HCT116 (cell line): ENCODE measurements around the gene CLIC4. TPM values are rescaled to one million over a fixed set of nuclear protein-coding genes. Genes with fewer than 3 reads are reported as not detected.

Experiments used
- ATAC-seq: fragments of 200-7000 bp; cut with Tn5 transposase; 2 replicates; pipeline ENCODE4 v1.9.1; 2020; ENCODE audit warnings: mild to moderate bottlenecking, moderate library complexity
- BruUV-seq: library from RNA; stranded (reverse); fragments of 400-500 nt; replicated peaks from 2 replicates; lab custom pipeline; 2021; lab: Mats Ljungman, UMichigan
- CTCF ChIA-PET: fragments of 300-600 bp; sonication (Branson Sonifier 250); formaldehyde crosslinking; loops from one replicate; lab custom pipeline; 2021; ENCODE audit warnings: antibody characterized with exemption; lab: Charles Lee
- POLR2A ChIA-PET: fragments of 300-600, 350-600 bp; sonication (Branson Sonifier 250); formaldehyde crosslinking; loops from one replicate; lab custom pipeline; 2021; ENCODE audit warnings: antibody characterized with exemption; lab: Charles Lee
- RAD21 ChIA-PET, 2 experiments: fragments of 300-600 bp; sonication (Branson Sonifier 250); formaldehyde crosslinking; loops; one replicate each; lab custom pipeline; 2023; ENCODE audit warnings: low total read pairs in 2 of 2; ENCODE audit not compliant: uncharacterized antibody in 2 of 2, unreplicated experiment in 2 of 2, low non-redundant PET in 1 of 2; lab: Charles Lee
- DNase-seq: peaks from one replicate; pipeline ENCODE4 v3.0.0-alpha.2; 2010; ENCODE audit warnings: low read depth, low spot score
- H2AFZ ChIP-seq: fragments of 200-600 bp; shearing (Covaris generic), sonication (generic); 2 replicates; pipeline ENCODE4 v1.6.1; 2017; ENCODE audit warnings: low read depth, mixed run types, mixed read lengths, antibody characterized with exemption, low read length; ENCODE audit not compliant: poor library complexity, severe bottlenecking
- H3K27ac ChIP-seq: 2 replicates; pipeline ENCODE4 v1.5.1; 2012; ENCODE audit warnings: low read depth, low read length
- H3K27me3 ChIP-seq: fragments of 200-600 bp; sonication (generic); 2 replicates; pipeline ENCODE4 v1.6.1; 2016; ENCODE audit warnings: mixed run types, low read length, mixed read lengths; ENCODE audit not compliant: insufficient read depth
- H3K36me3 ChIP-seq, 2 experiments: fragments of 200-500 bp in 1 of 2; fragments of 200-600 bp in 1 of 2; sonication (Bioruptor generic) in 1 of 2; sonication (generic) in 1 of 2; 2 replicates each; pipeline versions ENCODE4 v1.5.1 to v1.6.1; 2014 to 2016; ENCODE audit warnings: low read length in 2 of 2, inconsistent platforms in 1 of 2, mixed read lengths in 1 of 2, mixed run types in 1 of 2; ENCODE audit not compliant: insufficient read depth in 2 of 2, control insufficient read depth in 1 of 2
- H3K4me1 ChIP-seq, 2 experiments: fragments of 200-600 bp in 1 of 2; sonication (generic) in 1 of 2; 2 replicates each; pipeline versions ENCODE4 v1.5.1 to v1.6.1; 2012 to 2017; ENCODE audit warnings: low read length in 2 of 2, inconsistent platforms in 1 of 2, mild to moderate bottlenecking in 1 of 2, mixed read lengths in 1 of 2, mixed run types in 1 of 2, moderate library complexity in 1 of 2; ENCODE audit not compliant: insufficient read depth in 2 of 2, control insufficient read depth in 1 of 2
- H3K4me2 ChIP-seq: fragments of 200-600 bp; sonication (generic); 2 replicates; pipeline ENCODE4 v1.6.1; 2017; ENCODE audit warnings: mixed run types, low read length, mixed read lengths
- H3K4me3 ChIP-seq, 2 experiments: fragments of 200-600 bp in 1 of 2; sonication (generic) in 1 of 2; replicated peaks in 1 of 2; 2 replicates each; pipeline ENCODE4 v1.5.1; 2011 to 2016; ENCODE audit warnings: low read length in 2 of 2, control low read depth in 1 of 2, low read depth in 1 of 2, mild to moderate bottlenecking in 1 of 2, mixed read lengths in 1 of 2, mixed run types in 1 of 2
- H3K79me2 ChIP-seq: fragments of 200-600 bp; sonication (generic); 2 replicates; pipeline ENCODE4 v1.6.1; 2017; ENCODE audit warnings: mild to moderate bottlenecking, mixed run types, low read length, moderate library complexity, mixed read lengths; ENCODE audit not compliant: insufficient read depth
- H3K9ac ChIP-seq: fragments of 200-600 bp; sonication (generic); 2 replicates; pipeline ENCODE4 v1.6.1; 2016; ENCODE audit warnings: low read length, mixed read lengths
- H3K9me2 ChIP-seq: fragments of 200-600 bp; sonication (generic), shearing (Covaris generic); 2 replicates; pipeline ENCODE4 v1.6.1; 2017; ENCODE audit warnings: mixed run types, mild to moderate bottlenecking, moderate library complexity; ENCODE audit not compliant: insufficient read depth
- H3K9me3 ChIP-seq, 2 experiments: fragments of 200-500 bp in 1 of 2; fragments of 200-600 bp in 1 of 2; sonication (Bioruptor generic) in 1 of 2; sonication (generic) in 1 of 2; 2 replicates each; pipeline ENCODE4 v1.6.1; 2014 to 2017; ENCODE audit warnings: low read length in 2 of 2, mixed read lengths in 2 of 2, inconsistent platforms in 1 of 2, low read depth in 1 of 2, mild to moderate bottlenecking in 1 of 2, mixed run types in 1 of 2, moderate library complexity in 1 of 2; ENCODE audit not compliant: control insufficient read depth in 1 of 2, insufficient read depth in 1 of 2
- H4K20me1 ChIP-seq: fragments of 200-600 bp; sonication (generic), shearing (Covaris generic); 2 replicates; pipeline ENCODE4 v1.6.1; 2017; ENCODE audit warnings: mixed run types, mild to moderate bottlenecking, moderate library complexity; ENCODE audit not compliant: insufficient read depth
- ATF3 ChIP-seq: IDR thresholded peaks from 2 replicates; pipeline ENCODE4 v1.6.1; 2012
- CBX3 ChIP-seq: IDR thresholded peaks from 2 replicates; pipeline ENCODE4 v1.6.1; 2012; ENCODE audit warnings: low read depth
- EGR1 ChIP-seq: IDR thresholded peaks from 2 replicates; pipeline ENCODE4 v1.6.1; 2012; ENCODE audit warnings: low read depth
- ELF1 ChIP-seq: IDR thresholded peaks from 2 replicates; pipeline ENCODE4 v1.6.1; 2012; ENCODE audit warnings: low read depth, borderline replicate concordance
- EZH2 ChIP-seq: fragments of 200-600 bp; sonication (generic); IDR thresholded peaks from 2 replicates; pipeline ENCODE4 v1.6.1; 2017; ENCODE audit warnings: antibody characterized with exemption, mixed run types
- EZH2phosphoT487 ChIP-seq: fragments of 200-600 bp; IDR thresholded peaks from 2 replicates; pipeline ENCODE4 v1.6.1; 2018; ENCODE audit warnings: antibody characterized with exemption, borderline replicate concordance
- FOSL1 ChIP-seq: IDR thresholded peaks from 2 replicates; pipeline ENCODE4 v1.6.1; 2012; ENCODE audit warnings: low read depth
- MAX ChIP-seq: IDR thresholded peaks from 2 replicates; pipeline ENCODE4 v1.6.1; 2012
- POLR2AphosphoS5 ChIP-seq: IDR thresholded peaks from 2 replicates; pipeline ENCODE4 v1.6.1; 2011; ENCODE audit warnings: mild to moderate bottlenecking, low read depth, low read length, moderate library complexity
- RAD21 ChIP-seq: IDR thresholded peaks from 2 replicates; pipeline ENCODE4 v1.6.1; 2012; ENCODE audit warnings: low read depth, mild to moderate bottlenecking
- SIN3A ChIP-seq: IDR thresholded peaks from 2 replicates; pipeline ENCODE4 v1.6.1; 2012; ENCODE audit warnings: low read depth
- SP1 ChIP-seq: IDR thresholded peaks from 2 replicates; pipeline ENCODE4 v1.6.1; 2012; ENCODE audit warnings: low read depth
- ZBTB33 ChIP-seq: IDR thresholded peaks from 2 replicates; pipeline ENCODE4 v1.6.1; 2011; ENCODE audit warnings: mild to moderate bottlenecking, low read length, moderate library complexity; ENCODE audit not compliant: insufficient replicate concordance; ENCODE audit errors: extremely low read depth
- ZFX ChIP-seq: fragments of 450-650 bp; IDR thresholded peaks from 2 replicates; pipeline ENCODE4 v1.6.1; 2017
- intact Hi-C: fragments of 100-400 bp; cut with micrococcal nuclease; formaldehyde crosslinking; loops from 2 replicates; pipeline ENCODE4 v1.10.0; 2022
- total RNA-seq: library from RNA; stranded (reverse); gene quantifications from one replicate; pipeline ENCODE4 v1.2.1, GENCODE V29; 2021; ENCODE audit not compliant: unreplicated experiment
- TF ChIP-seq, protein P1 (sequence below): IDR thresholded peaks from 2 replicates; pipeline ENCODE4 v1.6.1; 2012; ENCODE audit warnings: low read depth
- TF ChIP-seq, protein P2 (sequence below), 3 experiments: fragments of 200-600 bp in 1 of 3; sonication (generic) in 1 of 3; IDR thresholded peaks in 2 of 3; conservative IDR thresholded peaks in 1 of 3; 2 replicates each; pipeline ENCODE4 v1.5.1; 2012 to 2017; ENCODE audit warnings: low read depth in 2 of 3, low read length in 2 of 3, antibody characterized with exemption in 1 of 3, borderline replicate concordance in 1 of 3, control low read depth in 1 of 3, mild to moderate bottlenecking in 1 of 3, mixed read lengths in 1 of 3, mixed run types in 1 of 3, moderate library complexity in 1 of 3; ENCODE audit not compliant: insufficient read depth in 1 of 3

The CLIC4 gene
- total RNA-seq, 1 experiment from 2014 or later = 77.2 TPM

DNA sequence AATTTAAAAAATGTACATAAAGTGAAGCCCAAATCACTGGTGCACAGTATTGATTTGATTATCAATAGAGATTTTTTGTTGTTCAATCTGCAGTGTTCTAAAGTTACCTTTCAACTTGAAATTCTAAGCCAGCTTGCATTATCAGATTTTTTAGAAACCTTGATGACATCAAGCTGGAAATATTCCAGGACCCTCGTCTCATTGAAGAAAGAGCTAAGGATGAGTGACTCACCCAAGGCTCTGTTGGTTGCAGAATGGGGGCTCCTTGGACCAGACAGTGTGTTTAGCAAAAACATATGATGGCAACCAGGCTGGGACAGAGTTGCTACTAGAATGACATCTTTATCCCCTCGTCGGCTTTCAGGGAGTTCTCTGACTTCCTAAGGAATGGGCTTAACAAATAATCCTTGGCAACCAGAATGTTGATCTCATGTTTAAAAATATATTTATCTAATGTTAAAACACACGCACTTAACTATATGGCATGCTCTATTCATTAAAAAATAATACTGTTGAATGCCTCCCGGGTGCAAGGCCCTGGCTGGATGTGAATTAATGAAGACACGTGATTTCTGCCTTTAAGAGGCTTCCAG, 105.2 kb downstream of the CLIC4 start:
- no peak overlapping the region for H3K4me3 ChIP-seq
- RAD21 ChIA-PET = no interaction called here
- H3K4me1 ChIP-seq = peaks cover 0 to 17% of the 10 kb centered on the region in 2 experiments; a peak in 1 of 4 replicates
- intact Hi-C loops = loop anchor here (1.0 kb wide), 1 partner anchor 355 kb away; no protein-coding TSS in a partner anchor
- no peak overlapping the region for H2AFZ ChIP-seq
- no peaks in the 10 kb centered on the region for H3K36me3 ChIP-seq
- no peaks in the 10 kb centered on the region for H3K9me2 ChIP-seq
- ATAC-seq (no peak), DNase-seq (no peak)
- BruUV-seq = no TSS peak
- POLR2A ChIA-PET = no interaction called here
- no peaks in the 10 kb centered on the region for H3K27me3 ChIP-seq
- CTCF ChIA-PET = interaction anchor here (1.4 kb wide), 1 partner anchor 20 kb away, joined by 4 read pairs; no protein-coding TSS in a partner anchor
- no peaks in the 10 kb centered on the region for H3K9me3 ChIP-seq
- no peak overlapping the region for H3K27ac ChIP-seq
- TF ChIP-seq, protein P1, sequence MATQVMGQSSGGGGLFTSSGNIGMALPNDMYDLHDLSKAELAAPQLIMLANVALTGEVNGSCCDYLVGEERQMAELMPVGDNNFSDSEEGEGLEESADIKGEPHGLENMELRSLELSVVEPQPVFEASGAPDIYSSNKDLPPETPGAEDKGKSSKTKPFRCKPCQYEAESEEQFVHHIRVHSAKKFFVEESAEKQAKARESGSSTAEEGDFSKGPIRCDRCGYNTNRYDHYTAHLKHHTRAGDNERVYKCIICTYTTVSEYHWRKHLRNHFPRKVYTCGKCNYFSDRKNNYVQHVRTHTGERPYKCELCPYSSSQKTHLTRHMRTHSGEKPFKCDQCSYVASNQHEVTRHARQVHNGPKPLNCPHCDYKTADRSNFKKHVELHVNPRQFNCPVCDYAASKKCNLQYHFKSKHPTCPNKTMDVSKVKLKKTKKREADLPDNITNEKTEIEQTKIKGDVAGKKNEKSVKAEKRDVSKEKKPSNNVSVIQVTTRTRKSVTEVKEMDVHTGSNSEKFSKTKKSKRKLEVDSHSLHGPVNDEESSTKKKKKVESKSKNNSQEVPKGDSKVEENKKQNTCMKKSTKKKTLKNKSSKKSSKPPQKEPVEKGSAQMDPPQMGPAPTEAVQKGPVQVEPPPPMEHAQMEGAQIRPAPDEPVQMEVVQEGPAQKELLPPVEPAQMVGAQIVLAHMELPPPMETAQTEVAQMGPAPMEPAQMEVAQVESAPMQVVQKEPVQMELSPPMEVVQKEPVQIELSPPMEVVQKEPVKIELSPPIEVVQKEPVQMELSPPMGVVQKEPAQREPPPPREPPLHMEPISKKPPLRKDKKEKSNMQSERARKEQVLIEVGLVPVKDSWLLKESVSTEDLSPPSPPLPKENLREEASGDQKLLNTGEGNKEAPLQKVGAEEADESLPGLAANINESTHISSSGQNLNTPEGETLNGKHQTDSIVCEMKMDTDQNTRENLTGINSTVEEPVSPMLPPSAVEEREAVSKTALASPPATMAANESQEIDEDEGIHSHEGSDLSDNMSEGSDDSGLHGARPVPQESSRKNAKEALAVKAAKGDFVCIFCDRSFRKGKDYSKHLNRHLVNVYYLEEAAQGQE = no peak
- TF ChIP-seq ZBTB33 (no peak), EZH2phosphoT487 (no peak), CBX3 (no peak), ATF3 (no peak), SP1 (no peak), EZH2 (no peak), MAX (no peak), ZFX (no peak), ELF1 (no peak), POLR2AphosphoS5 (no peak), FOSL1 (no peak), SIN3A (no peak), RAD21 (no peak), EGR1 (no peak)
- TF ChIP-seq, protein P2, sequence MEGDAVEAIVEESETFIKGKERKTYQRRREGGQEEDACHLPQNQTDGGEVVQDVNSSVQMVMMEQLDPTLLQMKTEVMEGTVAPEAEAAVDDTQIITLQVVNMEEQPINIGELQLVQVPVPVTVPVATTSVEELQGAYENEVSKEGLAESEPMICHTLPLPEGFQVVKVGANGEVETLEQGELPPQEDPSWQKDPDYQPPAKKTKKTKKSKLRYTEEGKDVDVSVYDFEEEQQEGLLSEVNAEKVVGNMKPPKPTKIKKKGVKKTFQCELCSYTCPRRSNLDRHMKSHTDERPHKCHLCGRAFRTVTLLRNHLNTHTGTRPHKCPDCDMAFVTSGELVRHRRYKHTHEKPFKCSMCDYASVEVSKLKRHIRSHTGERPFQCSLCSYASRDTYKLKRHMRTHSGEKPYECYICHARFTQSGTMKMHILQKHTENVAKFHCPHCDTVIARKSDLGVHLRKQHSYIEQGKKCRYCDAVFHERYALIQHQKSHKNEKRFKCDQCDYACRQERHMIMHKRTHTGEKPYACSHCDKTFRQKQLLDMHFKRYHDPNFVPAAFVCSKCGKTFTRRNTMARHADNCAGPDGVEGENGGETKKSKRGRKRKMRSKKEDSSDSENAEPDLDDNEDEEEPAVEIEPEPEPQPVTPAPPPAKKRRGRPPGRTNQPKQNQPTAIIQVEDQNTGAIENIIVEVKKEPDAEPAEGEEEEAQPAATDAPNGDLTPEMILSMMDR (IDR thresholded peaks at IDR 0.05 in 2 of 3, conservative IDR thresholded peaks at IDR 0.05 in 1 of 3; ENCODE audit: borderline replicate concordance in 1 of 3, insufficient read depth in 1 of 3, low read depth in 2 of 3, low read length in 2 of 3) = no peak
- no peak overlapping the region for H3K4me2 ChIP-seq
- H4K20me1 ChIP-seq = no peaks in the 10 kb centered on the region
- no peaks in the 10 kb centered on the region for H3K79me2 ChIP-seq
- H3K9ac ChIP-seq = no peak overlapping the region
